Ovary (tissue), 3 donors: ENCODE data around the gene CEP57L1.

ENCODE experiments used
- POLR2A ChIP-seq: fragments of 450-650 bp; IDR thresholded peaks from one replicate; pipeline ENCODE4 v1.6.1; 2017; ENCODE audit warnings: antibody characterized with exemption, mild to moderate bottlenecking, moderate library complexity
- TF ChIP-seq, protein P1 (sequence below), 3 donors: fragments of 450-650 bp in 2 of 3; fragments of 200-600 bp in 1 of 3; IDR thresholded peaks; one replicate each; pipeline versions ENCODE4 v1.5.1 to v1.8.0; 2016 to 2022; ENCODE audit warnings: antibody characterized with exemption in 3 of 3, mild to moderate bottlenecking in 1 of 3
- donor health status: DM: no; HTN: no; CAD: no.

DNA sequence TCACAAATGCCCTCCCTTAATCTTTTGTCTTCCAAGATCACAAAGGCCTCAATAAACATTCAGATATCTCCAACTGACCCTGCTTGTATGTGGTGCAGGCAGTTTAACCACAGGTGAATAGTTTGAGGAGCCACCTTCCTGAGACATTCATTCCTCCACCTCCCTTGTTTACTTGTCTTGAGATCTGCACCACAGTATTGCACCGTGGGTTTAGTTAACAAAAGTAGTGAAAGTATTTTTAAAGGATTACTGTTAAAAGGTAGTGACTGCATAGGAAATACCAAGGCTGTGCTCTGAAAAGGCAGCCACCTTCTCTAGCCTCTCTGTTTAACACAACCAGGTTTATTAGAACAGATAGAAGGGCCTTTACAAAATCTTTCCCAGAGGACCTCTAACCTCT lies 47.1 kb upstream of the CEP57L1 start:
- TF ChIP-seq, protein P1, sequence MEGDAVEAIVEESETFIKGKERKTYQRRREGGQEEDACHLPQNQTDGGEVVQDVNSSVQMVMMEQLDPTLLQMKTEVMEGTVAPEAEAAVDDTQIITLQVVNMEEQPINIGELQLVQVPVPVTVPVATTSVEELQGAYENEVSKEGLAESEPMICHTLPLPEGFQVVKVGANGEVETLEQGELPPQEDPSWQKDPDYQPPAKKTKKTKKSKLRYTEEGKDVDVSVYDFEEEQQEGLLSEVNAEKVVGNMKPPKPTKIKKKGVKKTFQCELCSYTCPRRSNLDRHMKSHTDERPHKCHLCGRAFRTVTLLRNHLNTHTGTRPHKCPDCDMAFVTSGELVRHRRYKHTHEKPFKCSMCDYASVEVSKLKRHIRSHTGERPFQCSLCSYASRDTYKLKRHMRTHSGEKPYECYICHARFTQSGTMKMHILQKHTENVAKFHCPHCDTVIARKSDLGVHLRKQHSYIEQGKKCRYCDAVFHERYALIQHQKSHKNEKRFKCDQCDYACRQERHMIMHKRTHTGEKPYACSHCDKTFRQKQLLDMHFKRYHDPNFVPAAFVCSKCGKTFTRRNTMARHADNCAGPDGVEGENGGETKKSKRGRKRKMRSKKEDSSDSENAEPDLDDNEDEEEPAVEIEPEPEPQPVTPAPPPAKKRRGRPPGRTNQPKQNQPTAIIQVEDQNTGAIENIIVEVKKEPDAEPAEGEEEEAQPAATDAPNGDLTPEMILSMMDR (IDR thresholded peaks at IDR 0.05) = no peak
- no peak for TF ChIP-seq POLR2A
